ENCODE results near the gene ANO1.
A peak's percentile ranks its signal among the peaks of the same experiment; 100 is the strongest.

The ANO1 gene

DNA sequence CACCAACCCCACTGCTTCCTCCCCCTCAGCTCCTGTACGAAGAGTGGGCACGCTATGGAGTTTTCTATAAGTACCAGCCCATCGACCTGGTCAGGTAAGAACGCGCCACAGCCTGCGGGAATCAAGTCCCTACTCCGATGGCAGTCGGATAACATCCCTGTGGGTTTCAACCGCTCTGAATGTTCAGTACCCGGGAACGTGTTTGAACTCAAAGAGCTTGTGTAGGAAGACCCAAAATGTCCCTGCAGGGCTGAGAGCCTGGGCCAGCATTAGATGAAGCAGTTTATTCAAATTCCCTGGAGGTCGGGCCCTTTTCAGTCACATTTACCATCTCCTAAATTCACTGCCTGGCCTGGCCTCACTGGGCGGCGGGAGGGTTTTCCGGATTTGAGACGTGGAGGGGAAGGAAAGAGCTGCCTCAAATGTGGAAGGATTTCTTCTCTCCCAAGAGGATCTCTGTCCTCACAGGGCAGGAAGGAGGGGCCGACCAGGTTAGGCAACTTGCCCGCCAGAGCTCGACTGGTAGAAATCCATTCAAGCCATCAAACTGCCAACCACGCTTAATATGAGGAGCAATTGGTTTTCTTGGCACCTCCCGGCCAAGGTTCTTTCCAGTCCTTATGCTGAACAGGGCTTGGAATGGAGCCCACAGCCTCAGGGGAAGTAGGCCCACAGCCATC, 46.3 kb downstream of the ANO1 start:
- TF ChIP-seq, protein P1, sequence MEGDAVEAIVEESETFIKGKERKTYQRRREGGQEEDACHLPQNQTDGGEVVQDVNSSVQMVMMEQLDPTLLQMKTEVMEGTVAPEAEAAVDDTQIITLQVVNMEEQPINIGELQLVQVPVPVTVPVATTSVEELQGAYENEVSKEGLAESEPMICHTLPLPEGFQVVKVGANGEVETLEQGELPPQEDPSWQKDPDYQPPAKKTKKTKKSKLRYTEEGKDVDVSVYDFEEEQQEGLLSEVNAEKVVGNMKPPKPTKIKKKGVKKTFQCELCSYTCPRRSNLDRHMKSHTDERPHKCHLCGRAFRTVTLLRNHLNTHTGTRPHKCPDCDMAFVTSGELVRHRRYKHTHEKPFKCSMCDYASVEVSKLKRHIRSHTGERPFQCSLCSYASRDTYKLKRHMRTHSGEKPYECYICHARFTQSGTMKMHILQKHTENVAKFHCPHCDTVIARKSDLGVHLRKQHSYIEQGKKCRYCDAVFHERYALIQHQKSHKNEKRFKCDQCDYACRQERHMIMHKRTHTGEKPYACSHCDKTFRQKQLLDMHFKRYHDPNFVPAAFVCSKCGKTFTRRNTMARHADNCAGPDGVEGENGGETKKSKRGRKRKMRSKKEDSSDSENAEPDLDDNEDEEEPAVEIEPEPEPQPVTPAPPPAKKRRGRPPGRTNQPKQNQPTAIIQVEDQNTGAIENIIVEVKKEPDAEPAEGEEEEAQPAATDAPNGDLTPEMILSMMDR (IDR thresholded peaks at IDR 0.05; ENCODE audit: control insufficient read depth, extremely low read depth, insufficient read depth): no peak
- no peak overlapping the region for H3K4me3 ChIP-seq (ENCODE audit: low read depth, low read length)
- DNase-seq (ENCODE audit: low read depth): no peak

DNA sequence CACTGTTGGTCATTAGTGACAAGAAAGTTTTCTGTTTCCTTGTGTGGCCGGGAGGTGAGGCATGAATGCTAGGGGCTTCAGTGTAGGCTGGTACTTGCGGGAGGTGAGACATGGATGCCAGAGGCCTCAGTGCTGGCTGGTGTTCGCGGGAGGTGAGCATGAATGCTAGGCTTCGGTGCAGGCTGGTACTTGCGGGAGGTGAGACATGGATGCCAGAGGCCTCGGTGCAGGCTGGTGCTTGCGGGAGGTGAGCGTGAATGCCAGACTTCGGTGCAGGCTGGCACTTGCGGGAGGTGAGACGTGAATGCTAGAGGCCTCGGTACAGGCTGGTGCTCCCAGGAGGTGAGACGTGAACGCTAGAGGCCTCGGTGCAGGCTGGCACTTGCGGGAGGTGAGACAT, 48.4 kb downstream of the ANO1 start:
- TF ChIP-seq, protein P1 (IDR thresholded peaks at IDR 0.05; ENCODE audit: control insufficient read depth, extremely low read depth, insufficient read depth): no peak
- no peak for DNase-seq (ENCODE audit: low read depth)
- H3K4me3 ChIP-seq (ENCODE audit: low read depth, low read length): no peak overlapping the region

DNA sequence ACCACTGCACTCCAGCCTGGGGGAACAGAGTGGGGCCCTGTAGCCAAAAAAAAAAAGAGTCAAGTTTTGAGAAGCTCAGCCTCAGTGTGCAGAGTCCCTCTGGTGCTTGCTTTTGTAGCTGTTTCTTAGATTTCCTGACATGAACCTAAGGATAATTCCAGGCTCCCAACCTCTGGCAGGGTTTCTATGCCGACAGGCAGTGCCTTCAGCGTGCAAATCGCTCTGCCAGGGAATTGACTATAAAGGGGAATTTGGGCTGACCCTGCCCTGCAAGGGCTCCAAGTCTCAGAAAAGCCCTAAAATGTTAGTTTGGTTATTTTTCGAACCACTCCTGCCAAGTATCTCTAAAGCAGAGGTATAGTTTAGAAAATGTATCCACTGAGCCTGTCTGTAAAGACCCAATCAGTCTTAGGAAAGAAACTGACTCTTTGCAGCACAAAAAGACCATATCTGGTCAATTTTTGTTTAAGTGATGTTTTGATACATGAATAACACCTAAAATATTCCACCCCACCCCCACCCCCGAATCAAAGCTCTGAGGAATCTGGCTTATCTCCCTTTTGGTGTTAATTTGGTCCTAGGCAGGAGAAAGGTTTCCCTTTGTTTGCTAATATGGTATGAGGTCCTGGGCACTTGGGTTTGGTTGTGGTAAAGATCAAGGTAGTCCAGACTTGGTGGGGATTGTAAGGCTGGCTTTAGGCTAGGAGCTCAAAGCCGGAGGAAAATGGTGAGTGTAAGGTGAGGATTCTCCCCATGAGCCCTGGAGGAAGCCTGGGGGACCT, 49.7 kb downstream of the ANO1 start:
- TF ChIP-seq, protein P1 (IDR thresholded peaks at IDR 0.05; ENCODE audit: control insufficient read depth, extremely low read depth, insufficient read depth): no peak
- no peak overlapping the region for H3K4me3 ChIP-seq (ENCODE audit: low read depth, low read length)
- no peak for DNase-seq (ENCODE audit: low read depth)

DNA sequence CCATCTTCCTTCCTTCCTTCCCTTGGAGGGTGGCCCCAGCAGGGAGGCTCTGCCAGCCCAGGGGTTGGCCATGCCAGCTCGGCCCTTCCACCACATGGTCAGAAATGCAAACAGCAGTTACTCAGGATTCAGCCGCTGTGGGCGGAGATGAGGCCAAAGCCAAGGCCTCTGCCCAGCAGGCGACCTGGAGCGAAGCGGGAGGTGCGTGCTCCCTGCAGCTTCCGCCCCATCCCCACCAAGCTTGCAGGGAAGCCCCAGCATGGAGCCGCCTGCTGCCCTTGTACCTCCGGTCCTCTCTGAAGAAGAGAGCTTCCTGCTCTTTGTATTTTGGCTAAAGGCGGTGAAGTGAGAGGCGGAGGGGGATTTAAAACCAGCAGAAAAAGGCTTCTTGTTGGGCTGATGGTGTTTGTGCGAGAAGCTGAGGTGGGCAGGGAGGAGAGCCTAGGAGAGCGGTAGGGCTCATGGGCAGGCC, 50.4 kb downstream of the ANO1 start:
- TF ChIP-seq, protein P1 (IDR thresholded peaks at IDR 0.05; ENCODE audit: control insufficient read depth, extremely low read depth, insufficient read depth): peak; percentile 32; the same call in 1 of the 2 replicates
- peak; percentile 22 for DNase-seq (ENCODE audit: low read depth)
- no peak overlapping the region for H3K4me3 ChIP-seq (ENCODE audit: low read depth, low read length)

DNA sequence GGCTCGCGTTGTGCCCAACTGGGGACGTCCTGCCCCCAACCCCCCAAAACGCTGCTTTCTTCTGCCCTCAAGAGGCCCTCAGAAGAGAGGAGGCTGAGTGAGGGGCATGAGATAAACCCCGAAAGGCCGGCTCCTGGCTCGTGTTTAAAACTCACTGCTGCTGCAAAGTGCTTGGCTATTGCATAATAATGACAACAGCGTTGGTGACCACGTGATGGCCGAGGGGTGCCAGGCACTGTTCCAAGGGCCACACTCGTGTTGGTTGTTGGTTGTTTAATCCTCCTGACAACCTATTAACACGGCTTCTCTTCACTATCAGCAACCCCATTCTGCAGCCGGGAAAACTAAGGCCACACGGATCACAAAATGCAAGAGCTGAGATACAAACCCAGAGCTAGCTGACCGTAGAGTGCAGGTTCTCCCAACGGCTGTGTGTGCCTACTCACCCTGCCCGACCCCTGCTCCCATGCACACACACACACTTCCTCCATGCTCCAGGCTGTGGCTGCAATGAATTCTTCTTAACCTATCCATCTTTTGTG, 51.0 kb downstream of the ANO1 start:
- H3K4me3 ChIP-seq (ENCODE audit: low read depth, low read length): no peak overlapping the region
- DNase-seq (ENCODE audit: low read depth): no peak
- TF ChIP-seq, protein P1 (IDR thresholded peaks at IDR 0.05; ENCODE audit: control insufficient read depth, extremely low read depth, insufficient read depth): no peak

DNA sequence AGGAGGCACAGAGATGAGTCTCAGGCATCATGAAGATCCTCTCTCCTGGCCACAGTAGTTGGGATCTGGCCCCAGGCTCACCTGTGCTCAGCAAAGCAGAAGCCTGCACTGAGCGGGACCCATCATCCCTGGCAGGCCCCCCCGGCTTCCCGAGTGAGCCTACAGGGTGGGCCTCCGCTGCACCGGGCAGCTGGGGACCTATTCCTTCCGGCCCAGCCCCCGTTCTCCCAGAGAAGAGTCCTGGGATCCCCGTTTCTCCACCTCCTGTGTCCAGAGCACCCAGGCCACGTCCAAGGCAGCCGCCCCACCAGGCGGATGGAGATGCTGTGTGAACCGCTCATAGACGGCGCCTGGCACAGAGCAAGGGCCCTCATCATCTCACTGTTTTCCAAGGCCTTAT, 52.5 kb downstream of the ANO1 start:
- DNase-seq (ENCODE audit: low read depth): no peak
- H3K4me3 ChIP-seq (ENCODE audit: low read depth, low read length): no peak overlapping the region
- TF ChIP-seq, protein P1 (IDR thresholded peaks at IDR 0.05; ENCODE audit: control insufficient read depth, extremely low read depth, insufficient read depth): no peak

Measured in LNCaP clone FGC (cell line).